ENCODE measurements around the gene ASTN1.

DNA sequence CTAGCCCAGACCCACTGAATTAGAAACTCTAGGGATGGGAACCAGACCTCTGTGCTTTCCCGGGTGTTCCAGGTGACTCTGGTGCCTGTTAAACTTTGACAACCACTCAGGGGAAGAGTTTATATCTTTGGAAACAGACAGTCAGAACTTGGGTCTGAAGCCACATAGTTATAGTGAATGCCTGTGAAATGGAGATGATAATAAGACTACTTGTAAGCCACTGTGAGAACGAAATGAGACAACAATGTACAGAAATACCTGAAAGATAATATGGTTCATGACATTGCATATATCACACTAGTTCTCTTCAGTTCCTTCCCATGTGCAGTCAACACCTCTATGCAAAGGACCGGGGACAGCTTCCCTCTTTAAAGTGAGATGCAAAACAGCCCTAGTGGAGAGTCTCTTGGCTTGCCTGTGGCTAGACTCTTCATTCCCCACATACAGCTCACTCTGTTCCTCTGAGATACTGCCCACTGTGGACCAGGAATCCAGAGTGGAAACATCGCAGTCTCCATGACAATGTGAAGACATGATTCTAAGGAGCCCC lies 287.5 kb downstream of the ASTN1 start:
- no peak for TF ChIP-seq EP300 (IDR thresholded peaks at IDR 0.05)
- no peak for TF ChIP-seq POLR2A (IDR thresholded peaks at IDR 0.05)
